SK-N-SH (cell line): ENCODE measurements around the gene DTX3L. TPM values are rescaled to one million over a fixed set of nuclear protein-coding genes. Genes with fewer than 3 reads are reported as not detected.

Experiments used
- CTCF ChIA-PET: fragments of 300-600, 350-600 bp; formaldehyde crosslinking; extraction: SDS; loops from one replicate; lab custom pipeline; 2021; lab: Yijun Ruan, JAX
- POLR2A ChIA-PET: fragments of 350-600 bp; sonication (Branson Sonifier 250); formaldehyde crosslinking; extraction: SDS; loops from one replicate; lab custom pipeline; 2020; ENCODE audit warnings: antibody characterized with exemption, inconsistent platforms; lab: Yijun Ruan, JAX
- DNase-seq: peaks from one replicate; pipeline ENCODE4 v3.0.0; 2012
- H2AFZ ChIP-seq: fragments of 200-600 bp; sonication (generic); 2 replicates; pipeline ENCODE4 v1.8.1; 2016; ENCODE audit warnings: antibody characterized with exemption, mild to moderate bottlenecking, low read depth
- H3F3A ChIP-seq: fragments of 200-600 bp; sonication (generic); replicated peaks from 2 replicates; pipeline ENCODE3; 2016; ENCODE audit warnings: antibody characterized with exemption, mild to moderate bottlenecking; ENCODE audit not compliant: insufficient read depth
- H3K27ac ChIP-seq, 2 experiments: fragments of 200-500 bp in 1 of 2; fragments of 200-600 bp in 1 of 2; sonication (Bioruptor generic) in 1 of 2; sonication (generic), shearing (Covaris generic) in 1 of 2; 2 replicates each; pipeline versions ENCODE4 v1.5.1 to v1.6.1; 2014 to 2016; ENCODE audit warnings: low read depth in 2 of 2, inconsistent platforms in 1 of 2, low read length in 1 of 2, mild to moderate bottlenecking in 1 of 2, mixed read lengths in 1 of 2
- H3K27me3 ChIP-seq: fragments of 200-600 bp; sonication (generic), shearing (Covaris generic); 2 replicates; pipeline ENCODE4 v1.6.1; 2016; ENCODE audit warnings: mixed run types; ENCODE audit not compliant: insufficient read depth
- H3K36me3 ChIP-seq, 2 experiments: fragments of 200-500 bp in 1 of 2; fragments of 200-600 bp in 1 of 2; sonication (Bioruptor generic) in 1 of 2; sonication (generic) in 1 of 2; replicated peaks in 1 of 2; 2 replicates each; pipeline versions ENCODE3 to v1.5.1; 2014 to 2016; ENCODE audit warnings: low read length in 1 of 2, mild to moderate bottlenecking in 1 of 2; ENCODE audit not compliant: insufficient read depth in 2 of 2, control insufficient read depth in 1 of 2
- H3K4me1 ChIP-seq, 2 experiments: fragments of 200-500 bp in 1 of 2; fragments of 200-600 bp in 1 of 2; sonication (Bioruptor generic) in 1 of 2; sonication (generic), shearing (Covaris generic) in 1 of 2; 2 replicates each; pipeline versions ENCODE4 v1.5.1 to v1.6.1; 2014 to 2016; ENCODE audit warnings: low read depth in 1 of 2, low read length in 1 of 2, mixed run types in 1 of 2; ENCODE audit not compliant: insufficient read depth in 2 of 2, control insufficient read depth in 1 of 2
- H3K4me2 ChIP-seq: fragments of 200-600 bp; sonication (generic), shearing (Covaris generic); 2 replicates; pipeline ENCODE4 v1.6.1; 2017; ENCODE audit warnings: mixed run types
- H3K4me3 ChIP-seq, 2 experiments: fragments of 200-500 bp in 1 of 2; fragments of 200-600 bp in 1 of 2; sonication (Bioruptor generic) in 1 of 2; sonication (generic), shearing (Covaris generic) in 1 of 2; 2 replicates each; pipeline versions ENCODE4 v1.5.1 to v1.8.1; 2014 to 2016; ENCODE audit warnings: low read depth in 2 of 2, inconsistent platforms in 1 of 2, low read length in 1 of 2, mild to moderate bottlenecking in 1 of 2, mixed read lengths in 1 of 2, moderate library complexity in 1 of 2
- H3K79me2 ChIP-seq: fragments of 200-600 bp; sonication (generic); 2 replicates; pipeline ENCODE4 v1.8.1; 2017; ENCODE audit warnings: mild to moderate bottlenecking; ENCODE audit not compliant: insufficient read depth
- H3K9ac ChIP-seq: fragments of 200-600 bp; sonication (generic); 2 replicates; pipeline ENCODE4 v1.6.1; 2017; ENCODE audit warnings: mixed run types
- H3K9me2 ChIP-seq: fragments of 200-600 bp; sonication (generic); 2 replicates; pipeline ENCODE4 v1.6.1; 2017; ENCODE audit warnings: mixed run types
- H3K9me3 ChIP-seq: fragments of 200-600 bp; sonication (generic); 2 replicates; pipeline ENCODE4 v1.6.1; 2017; ENCODE audit warnings: mixed run types, mild to moderate bottlenecking, moderate library complexity
- H4K20me1 ChIP-seq: fragments of 200-600 bp; sonication (generic); 2 replicates; pipeline ENCODE4 v1.6.1; 2017; ENCODE audit warnings: mild to moderate bottlenecking, mixed run types; ENCODE audit not compliant: insufficient read depth
- EP300 ChIP-seq, 2 experiments: IDR thresholded peaks; 2 replicates each; pipeline versions ENCODE4 v1.4.0 to v1.6.1; 2012; ENCODE audit warnings: borderline replicate concordance in 1 of 2, low read depth in 1 of 2, low read length in 1 of 2
- MXI1 ChIP-seq: IDR thresholded peaks from 2 replicates; pipeline ENCODE4 v1.6.1; 2012; ENCODE audit warnings: mild to moderate bottlenecking, low read depth, low read length, improper control_type of control experiment
- NFIC ChIP-seq: IDR thresholded peaks from 2 replicates; pipeline ENCODE4 v1.4.0; 2012; ENCODE audit warnings: borderline replicate concordance
- NRF1 ChIP-seq: IDR thresholded peaks from 2 replicates; pipeline ENCODE4 v1.6.1; 2012; ENCODE audit warnings: low read depth, mild to moderate bottlenecking, low read length
- RAD21 ChIP-seq: IDR thresholded peaks from 2 replicates; pipeline ENCODE4 v1.6.1; 2012; ENCODE audit warnings: mild to moderate bottlenecking, low read length
- REST ChIP-seq: IDR thresholded peaks from 2 replicates; pipeline ENCODE4 v1.6.1; 2012; ENCODE audit warnings: mild to moderate bottlenecking, low read depth, low read length, moderate library complexity
- RXRA ChIP-seq: IDR thresholded peaks from 2 replicates; pipeline ENCODE4 v1.4.0; 2012; ENCODE audit warnings: low read depth, mild to moderate bottlenecking, borderline replicate concordance
- SMC3 ChIP-seq: IDR thresholded peaks from 2 replicates; pipeline ENCODE4 v1.6.1; 2012; ENCODE audit warnings: low read depth, low read length, improper control_type of control experiment
- TAF1 ChIP-seq: IDR thresholded peaks from 2 replicates; pipeline ENCODE4 v1.6.1; 2012; ENCODE audit warnings: low read depth, mild to moderate bottlenecking, low read length, moderate library complexity, borderline replicate concordance
- USF1 ChIP-seq: IDR thresholded peaks from 2 replicates; pipeline ENCODE4 v1.4.0; 2012; ENCODE audit warnings: low read depth, borderline replicate concordance
- YY1 ChIP-seq: IDR thresholded peaks from 2 replicates; pipeline ENCODE4 v1.4.0; 2012; ENCODE audit warnings: low read depth, mild to moderate bottlenecking
- WGBS: methylation state at CpG from one replicate; pipeline ENCODE4 v1.1.6; 2017; ENCODE audit warnings: low lambda C conversion rate; 5-methylcytosine and 5-hydroxymethylcytosine counted together
- polyA plus RNA-seq, 3 experiments: library from polyadenylated mRNA; depleted of rRNA; stranded (reverse); fragments of >200 nt; gene quantifications; 2 replicates each; pipeline ENCODE4 v1.2.3, GENCODE V29; 2012

The DTX3L gene
- polyA plus RNA-seq, 1 of the 3 experiments (the other 2 are of a cell fraction) = 2.7 TPM

GRCh38 chr3:122577409-122578031 is 13.4 kb downstream of the DTX3L start, which contains the start of gene PARP15:
Gene PARP15 (plus strand): TSS chr3:122577650. CDS start chr3:122577668, 18 bp downstream.
- H3K4me2 ChIP-seq = no peak within 1 kb of the TSS
- DNase-seq = peak; percentile 30

More at GRCh38 chr3:122577409-122578031, 13.4 kb downstream of the DTX3L start, which contains the start of gene PARP15:
- TF ChIP-seq NFIC (no peak), NRF1 (no peak), EP300 (IDR thresholded peaks at IDR 0.05; ENCODE audit: borderline replicate concordance in 1 of 2, low read depth in 1 of 2, low read length in 1 of 2) (no peak), TAF1 (no peak), SMC3 (no peak), RXRA (no peak), REST (no peak), MXI1 (no peak), RAD21 (no peak), USF1 (no peak), YY1 (no peak)
- Histone ChIP-seq H3F3A (no peaks in the 10 kb centered on the region), H3K9me2 (no peaks in the 10 kb centered on the region), H3K4me1 (peaks cover 0 to 6% of the 10 kb centered on the region in 2 experiments; a peak in 1 of 4 replicates), H3K36me3 (no peaks in the 10 kb centered on the region), H2AFZ (no peak within 1 kb of the TSS), H3K9ac (no peak within 1 kb of the TSS), H4K20me1 (no peaks in the 10 kb centered on the region), H3K27ac (no peak within 1 kb of the TSS), H3K27me3 (no peaks in the 10 kb centered on the region), H3K9me3 (peaks cover 12% of the 10 kb centered on the region; the same call in 1 of the 2 replicates), H3K79me2 (no peaks in the 10 kb centered on the region), H3K4me3 (no peak within 1 kb of the TSS; a peak in 1 of 4 replicates)
- ChIA-PET POLR2A (no interaction called here), CTCF (interaction anchor here (1.0 kb wide), 1 partner anchor 15 kb away, joined by 3 read pairs; no protein-coding TSS in a partner anchor)
- 62% methylated on average over 23 of the region's 40 CpGs for WGBS
